Hepatocyte (in vitro differentiated cells): ENCODE data around the gene IDH2.

Experiments used
- EZH2 ChIP-seq: fragments of 200-600 bp; sonication (generic); IDR thresholded peaks from 2 replicates; pipeline ENCODE4 v1.6.1; 2016; ENCODE audit warnings: antibody characterized with exemption, mild to moderate bottlenecking, borderline replicate concordance
- EZH2phosphoT487 ChIP-seq: fragments of 200-600 bp; sonication (generic); IDR thresholded peaks from one replicate; pipeline ENCODE4 v1.6.1; 2018; ENCODE audit warnings: antibody characterized with exemption, mild to moderate bottlenecking, low read depth, moderate library complexity; ENCODE audit not compliant: unreplicated experiment, severe bottlenecking
- TF ChIP-seq, protein P1 (sequence below): fragments of 200-600 bp; sonication (generic); IDR thresholded peaks from 2 replicates; pipeline ENCODE4 v1.5.1; 2016; ENCODE audit warnings: antibody characterized with exemption, mild to moderate bottlenecking; ENCODE audit not compliant: poor library complexity

DNA sequence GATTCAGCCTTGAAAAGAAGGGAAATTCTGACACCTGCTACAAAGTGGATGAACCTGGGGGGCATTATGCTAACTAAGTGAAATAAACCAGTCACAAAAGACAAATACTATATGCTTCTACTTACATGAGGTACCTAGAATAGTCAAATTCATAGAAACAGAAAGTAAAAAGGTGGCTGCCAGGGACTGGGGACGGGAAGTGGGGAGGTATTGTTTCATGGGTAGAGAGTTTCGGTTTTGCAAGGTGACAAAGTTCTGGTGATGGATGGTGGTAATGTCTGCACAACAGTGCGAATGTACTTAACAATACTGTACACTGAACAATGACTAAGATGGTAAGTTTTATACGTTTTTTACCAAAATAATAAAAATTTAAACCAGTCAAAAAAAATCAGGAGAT lies 4.8 kb downstream of the IDH2 start:
- TF ChIP-seq, protein P1, sequence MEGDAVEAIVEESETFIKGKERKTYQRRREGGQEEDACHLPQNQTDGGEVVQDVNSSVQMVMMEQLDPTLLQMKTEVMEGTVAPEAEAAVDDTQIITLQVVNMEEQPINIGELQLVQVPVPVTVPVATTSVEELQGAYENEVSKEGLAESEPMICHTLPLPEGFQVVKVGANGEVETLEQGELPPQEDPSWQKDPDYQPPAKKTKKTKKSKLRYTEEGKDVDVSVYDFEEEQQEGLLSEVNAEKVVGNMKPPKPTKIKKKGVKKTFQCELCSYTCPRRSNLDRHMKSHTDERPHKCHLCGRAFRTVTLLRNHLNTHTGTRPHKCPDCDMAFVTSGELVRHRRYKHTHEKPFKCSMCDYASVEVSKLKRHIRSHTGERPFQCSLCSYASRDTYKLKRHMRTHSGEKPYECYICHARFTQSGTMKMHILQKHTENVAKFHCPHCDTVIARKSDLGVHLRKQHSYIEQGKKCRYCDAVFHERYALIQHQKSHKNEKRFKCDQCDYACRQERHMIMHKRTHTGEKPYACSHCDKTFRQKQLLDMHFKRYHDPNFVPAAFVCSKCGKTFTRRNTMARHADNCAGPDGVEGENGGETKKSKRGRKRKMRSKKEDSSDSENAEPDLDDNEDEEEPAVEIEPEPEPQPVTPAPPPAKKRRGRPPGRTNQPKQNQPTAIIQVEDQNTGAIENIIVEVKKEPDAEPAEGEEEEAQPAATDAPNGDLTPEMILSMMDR, result no peak
- no peak for TF ChIP-seq EZH2
- no peak for TF ChIP-seq EZH2phosphoT487
